ENCODE data around the gene ZNF674. TPM values are rescaled to one million over a fixed set of nuclear protein-coding genes. Genes with fewer than 3 reads are reported as not detected.
"Not testable (repeated sequence)": the region's sequence is repeated elsewhere in the genome, so short reads cannot be mapped to it uniquely, and the experiment has no call there.

The ZNF674 gene
- total and polyA plus RNA-seq, 3 experiments from 2014 or later, result 1.3 to 2.8 (median 2.7) TPM

GRCh38 chrX:46500054-46500453 is 45.2 kb downstream of the ZNF674 start:
- Histone ChIP-seq H3K9me3 (ENCODE audit: low read length) (peaks cover 10% of the 10 kb centered on the region), H3K4me3 (ENCODE audit: low read length) (peak overlapping the region; percentile 26), H3K27ac (ENCODE audit: low read depth, low read length) (no peak overlapping the region), H3K4me1 (ENCODE audit: insufficient read depth, low read length) (no peaks in the 10 kb centered on the region), H3K36me3 (ENCODE audit: insufficient read depth, low read length) (no peaks in the 10 kb centered on the region), H3K27me3 (ENCODE audit: insufficient read depth, low read length, poor library complexity, severe bottlenecking) (no peaks in the 10 kb centered on the region)
- Mint-ChIP-seq H3K36me3 (peaks cover 8 to 66% (median 52%) of the 10 kb centered on the region in 3 donors), H3K4me1 (no peaks in the 10 kb centered on the region), H3K9me3 (peaks cover 5 to 78% (median 57%) of the 10 kb centered on the region in 5 donors), H3K27me3 (peaks cover 0 to 3% of the 10 kb centered on the region in 2 donors), H3K4me3 (no peak overlapping the region), H3K27ac (no peak overlapping the region)
- ChIA-PET CTCF (no interaction called here), POLR2A (no interaction called here)
- no peak for DNase-seq

DNA sequence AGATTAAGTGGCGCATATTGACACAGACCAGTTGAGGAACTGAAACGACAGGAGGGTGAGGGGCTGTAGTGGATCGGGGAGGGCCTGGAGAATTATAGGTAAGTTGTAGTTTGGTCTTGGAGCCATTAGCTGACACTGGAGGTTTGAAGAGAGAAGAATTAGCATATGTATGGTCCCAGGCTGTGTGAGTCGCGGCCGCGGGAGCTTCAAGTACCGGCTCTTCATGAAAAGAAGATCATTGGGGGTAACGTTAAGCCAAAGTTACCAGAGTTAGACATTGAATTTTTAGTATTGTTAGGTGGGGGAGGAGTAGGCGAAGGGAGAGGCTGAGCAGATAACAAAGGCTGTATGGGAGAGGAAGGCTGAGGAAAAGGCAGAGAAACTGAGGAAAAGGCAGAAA is 56.5 kb downstream of the ZNF674 start:
- H3K9me3 Mint-ChIP-seq, result peaks cover 3 to 50% (median 24%) of the 10 kb centered on the region in 5 donors
- H3K36me3 Mint-ChIP-seq, result peaks cover 28 to 57% (median 48%) of the 10 kb centered on the region in 3 donors
- Histone ChIP-seq H3K4me3 (ENCODE audit: low read length) (no peak overlapping the region), H3K36me3 (ENCODE audit: insufficient read depth, low read length) (no peaks in the 10 kb centered on the region), H3K27ac (ENCODE audit: low read depth, low read length) (no peak overlapping the region), H3K27me3 (ENCODE audit: insufficient read depth, low read length, poor library complexity, severe bottlenecking) (no peaks in the 10 kb centered on the region), H3K4me1 (ENCODE audit: insufficient read depth, low read length) (no peaks in the 10 kb centered on the region), H3K9me3 (ENCODE audit: low read length) (no peaks in the 10 kb centered on the region)
- no peak overlapping the region for H3K4me3 Mint-ChIP-seq
- DNase-seq, result no peak
- POLR2A ChIA-PET, result no interaction called here
- peaks cover 0 to 11% (median 0%) of the 10 kb centered on the region in 3 donors for H3K4me1 Mint-ChIP-seq
- CTCF ChIA-PET, result no interaction called here
- peaks cover 0 to 6% of the 10 kb centered on the region in 2 donors for H3K27me3 Mint-ChIP-seq
- H3K27ac Mint-ChIP-seq, result no peak overlapping the region

DNA sequence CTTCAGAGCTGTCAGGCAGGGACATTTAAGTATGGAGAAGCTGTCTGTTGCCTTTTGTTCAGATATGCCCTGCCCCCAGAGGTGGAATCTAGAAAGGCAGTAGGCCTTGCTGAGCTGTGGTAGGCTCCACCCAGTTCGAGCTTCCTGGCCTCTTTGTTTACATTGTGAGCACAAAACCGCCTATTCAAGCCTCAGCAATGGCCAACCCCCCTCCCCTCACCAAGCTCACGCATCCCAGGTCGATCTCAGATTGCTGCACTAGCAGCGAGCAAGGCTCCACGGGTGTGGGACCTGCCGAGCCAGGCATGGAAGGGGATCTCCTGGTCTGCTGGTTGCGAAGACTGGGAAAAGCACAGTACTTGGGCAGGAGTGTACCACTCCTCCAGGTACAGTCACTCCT is 59.3 kb downstream of the ZNF674 start:
- CTCF ChIA-PET, result interaction anchor here (1.4 kb wide), 1 partner anchor 13 kb away, joined by 3 read pairs; no protein-coding TSS in a partner anchor

DNA sequence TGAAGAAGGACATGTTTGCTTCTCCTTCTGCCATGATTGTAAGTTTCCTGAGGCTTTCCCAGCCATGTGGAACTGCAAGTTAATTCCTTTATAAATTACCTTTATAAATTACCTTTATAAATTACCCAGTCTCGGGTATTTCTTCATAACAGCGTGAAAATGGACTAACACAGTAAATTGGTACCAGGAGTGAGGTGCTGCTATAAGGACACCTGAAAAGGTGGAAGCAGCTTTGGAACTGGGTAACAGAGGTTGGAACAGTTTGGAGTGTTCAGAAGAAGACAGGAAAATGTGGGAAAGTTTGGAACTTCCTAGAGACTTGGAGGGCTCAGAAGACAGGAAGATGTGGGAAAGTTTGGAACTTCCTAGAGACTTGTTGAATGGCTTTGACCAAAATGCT is 66.6 kb downstream of the ZNF674 start:
- H3K27me3 ChIP-seq (ENCODE audit: insufficient read depth, low read length, poor library complexity, severe bottlenecking); H3K4me3 ChIP-seq (ENCODE audit: low read length); H3K4me3 Mint-ChIP-seq; H3K27me3 Mint-ChIP-seq; H3K36me3 ChIP-seq (ENCODE audit: insufficient read depth, low read length); H3K27ac Mint-ChIP-seq; H3K9me3 ChIP-seq (ENCODE audit: low read length); POLR2A ChIA-PET; H3K4me1 Mint-ChIP-seq; H3K27ac ChIP-seq (ENCODE audit: low read depth, low read length); CTCF ChIA-PET; H3K4me1 ChIP-seq (ENCODE audit: insufficient read depth, low read length); DNase-seq: not testable (repeated sequence)
- Mint-ChIP-seq H3K9me3 (peaks cover under 1 to 56% (median 28%) of the 10 kb centered on the region in 5 donors), H3K36me3 (peaks cover 17 to 49% (median 35%) of the 10 kb centered on the region in 3 donors)

More for the DNA sequence above, 59.3 kb downstream of the ZNF674 start:
- Histone ChIP-seq H3K9me3 (ENCODE audit: low read length) (no peaks in the 10 kb centered on the region), H3K4me1 (ENCODE audit: insufficient read depth, low read length) (no peaks in the 10 kb centered on the region), H3K4me3 (ENCODE audit: low read length) (no peak overlapping the region), H3K36me3 (ENCODE audit: insufficient read depth, low read length) (no peaks in the 10 kb centered on the region), H3K27me3 (ENCODE audit: insufficient read depth, low read length, poor library complexity, severe bottlenecking) (no peaks in the 10 kb centered on the region), H3K27ac (ENCODE audit: low read depth, low read length) (no peak overlapping the region)
- POLR2A ChIA-PET, result no interaction called here
- H3K4me3 Mint-ChIP-seq, result no peak overlapping the region
- H3K36me3 Mint-ChIP-seq, result peaks cover 35 to 70% (median 63%) of the 10 kb centered on the region in 3 donors
- peaks cover 4 to 60% (median 30%) of the 10 kb centered on the region in 5 donors for H3K9me3 Mint-ChIP-seq
- H3K27ac Mint-ChIP-seq, result peak overlapping the region in 2 of 8 donors; percentile 55 to 89
- H3K27me3 Mint-ChIP-seq, result peaks cover 0 to 6% of the 10 kb centered on the region in 2 donors
- H3K4me1 Mint-ChIP-seq, result peaks cover 0 to 11% (median 0%) of the 10 kb centered on the region in 3 donors
- DNase-seq, result no peak

DNA sequence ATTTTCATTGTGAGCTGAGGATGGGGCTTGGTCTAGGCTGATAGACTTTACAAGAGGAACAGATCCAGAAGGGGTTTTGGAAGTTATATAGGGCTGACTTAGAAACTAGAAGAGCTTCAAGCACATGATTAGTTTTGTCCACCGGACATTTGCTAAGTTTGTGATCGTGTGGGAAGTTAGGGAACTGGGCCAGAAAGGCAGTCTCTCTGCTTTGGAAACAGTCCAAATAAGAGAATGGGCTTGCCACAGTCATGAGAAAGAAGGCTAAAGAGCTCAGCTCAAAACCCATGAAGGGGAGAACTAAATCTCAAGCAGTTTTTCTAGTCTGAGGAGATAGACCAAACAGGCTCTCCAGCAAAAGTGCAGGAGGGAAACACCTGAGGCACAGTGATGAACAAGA is 67.8 kb downstream of the ZNF674 start:
- ChIA-PET POLR2A (no interaction called here), CTCF (no interaction called here)
- Histone ChIP-seq H3K27ac (ENCODE audit: low read depth, low read length) (no peak overlapping the region), H3K27me3 (ENCODE audit: insufficient read depth, low read length, poor library complexity, severe bottlenecking) (no peaks in the 10 kb centered on the region), H3K9me3 (ENCODE audit: low read length) (no peaks in the 10 kb centered on the region), H3K36me3 (ENCODE audit: insufficient read depth, low read length) (peaks cover 2% of the 10 kb centered on the region), H3K4me3 (ENCODE audit: low read length) (no peak overlapping the region), H3K4me1 (ENCODE audit: insufficient read depth, low read length) (no peaks in the 10 kb centered on the region)
- H3K27ac Mint-ChIP-seq, result no peak overlapping the region
- H3K9me3 Mint-ChIP-seq, result peaks cover 0 to 48% (median 20%) of the 10 kb centered on the region in 5 donors
- H3K4me3 Mint-ChIP-seq, result no peak overlapping the region
- peaks cover 17 to 49% (median 30%) of the 10 kb centered on the region in 3 donors for H3K36me3 Mint-ChIP-seq
- no peak for DNase-seq
- H3K4me1 Mint-ChIP-seq, result no peaks in the 10 kb centered on the region
- H3K27me3 Mint-ChIP-seq, result peaks cover 0 to 8% of the 10 kb centered on the region in 2 donors

GRCh38 chrX:46465203-46465602 is 80.0 kb downstream of the ZNF674 start:
- H3K4me1 ChIP-seq (ENCODE audit: insufficient read depth, low read length), result no peaks in the 10 kb centered on the region
- peak overlapping the region in 2 of 8 donors; percentile 1 to 51 for H3K27ac Mint-ChIP-seq
- CTCF ChIA-PET, result no interaction called here
- no peaks in the 10 kb centered on the region for H3K36me3 ChIP-seq (ENCODE audit: insufficient read depth, low read length)
- no peaks in the 10 kb centered on the region for H3K27me3 ChIP-seq (ENCODE audit: insufficient read depth, low read length, poor library complexity, severe bottlenecking)
- peaks cover 18 to 58% (median 24%) of the 10 kb centered on the region in 3 donors for H3K36me3 Mint-ChIP-seq
- H3K4me1 Mint-ChIP-seq, result peaks cover 15 to 40% (median 19%) of the 10 kb centered on the region in 3 donors
- peaks cover 0 to 4% (median 0%) of the 10 kb centered on the region in 5 donors for H3K9me3 Mint-ChIP-seq
- no peak for DNase-seq
- H3K27ac ChIP-seq (ENCODE audit: low read depth, low read length), result no peak overlapping the region
- H3K4me3 ChIP-seq (ENCODE audit: low read length), result no peak overlapping the region
- no peaks in the 10 kb centered on the region for H3K27me3 Mint-ChIP-seq
- POLR2A ChIA-PET, result no interaction called here
- no peaks in the 10 kb centered on the region for H3K9me3 ChIP-seq (ENCODE audit: low read length)
- no peak overlapping the region for H3K4me3 Mint-ChIP-seq

GRCh38 chrX:46463682-46464081 is 81.5 kb downstream of the ZNF674 start:
- H3K4me3 Mint-ChIP-seq, result peak overlapping the region in 2 of 7 donors; percentile 2 to 34
- H3K4me1 Mint-ChIP-seq, result peaks cover 15 to 43% (median 19%) of the 10 kb centered on the region in 3 donors
- peaks cover 10 to 52% (median 11%) of the 10 kb centered on the region in 3 donors for H3K36me3 Mint-ChIP-seq
- no peaks in the 10 kb centered on the region for H3K9me3 Mint-ChIP-seq
- Histone ChIP-seq H3K27ac (ENCODE audit: low read depth, low read length) (no peak overlapping the region), H3K36me3 (ENCODE audit: insufficient read depth, low read length) (no peaks in the 10 kb centered on the region), H3K27me3 (ENCODE audit: insufficient read depth, low read length, poor library complexity, severe bottlenecking) (no peaks in the 10 kb centered on the region), H3K4me1 (ENCODE audit: insufficient read depth, low read length) (no peaks in the 10 kb centered on the region), H3K9me3 (ENCODE audit: low read length) (no peaks in the 10 kb centered on the region), H3K4me3 (ENCODE audit: low read length) (no peak overlapping the region)
- CTCF ChIA-PET, result no interaction called here
- H3K27me3 Mint-ChIP-seq, result peaks cover 0 to 2% of the 10 kb centered on the region in 2 donors
- peak in 1 of 5 donors; percentile 10 for DNase-seq
- POLR2A ChIA-PET, result no interaction called here
- peak overlapping the region in 7 of 8 donors; percentile 6 to 79 (median 75) for H3K27ac Mint-ChIP-seq

GRCh38 chrX:46461660-46462191 is 83.5 kb downstream of the ZNF674 start:
- no peaks in the 10 kb centered on the region for H3K27me3 ChIP-seq (ENCODE audit: insufficient read depth, low read length, poor library complexity, severe bottlenecking)
- H3K4me3 ChIP-seq (ENCODE audit: low read length), result no peak overlapping the region
- H3K9me3 Mint-ChIP-seq, result no peaks in the 10 kb centered on the region
- DNase-seq, result no peak
- no peak overlapping the region for H3K27ac ChIP-seq (ENCODE audit: low read depth, low read length)
- POLR2A ChIA-PET, result no interaction called here
- no peaks in the 10 kb centered on the region for H3K9me3 ChIP-seq (ENCODE audit: low read length)
- CTCF ChIA-PET, result no interaction called here
- no peaks in the 10 kb centered on the region for H3K4me1 ChIP-seq (ENCODE audit: insufficient read depth, low read length)
- H3K4me1 Mint-ChIP-seq, result peaks cover 15 to 45% (median 19%) of the 10 kb centered on the region in 3 donors
- peak overlapping the region; percentile 1 to 86 (median 68) for H3K27ac Mint-ChIP-seq
- peaks cover 0 to 2% of the 10 kb centered on the region in 2 donors for H3K27me3 Mint-ChIP-seq
- peaks cover 2 to 54% (median 7%) of the 10 kb centered on the region in 3 donors for H3K36me3 Mint-ChIP-seq
- peak overlapping the region in 1 of 7 donors; percentile 49 for H3K4me3 Mint-ChIP-seq
- no peaks in the 10 kb centered on the region for H3K36me3 ChIP-seq (ENCODE audit: insufficient read depth, low read length)
